Loucy (cell line): Measurements from ENCODE around the gene NKX2-8.

Experiments
- EZH2phosphoT487 ChIP-seq: fragments of 200-600 bp; IDR thresholded peaks from 2 replicates; pipeline ENCODE4 v1.6.1; 2018; ENCODE audit warnings: antibody characterized with exemption, mild to moderate bottlenecking, moderate library complexity, borderline replicate concordance
- TF ChIP-seq, protein P1 (sequence below): fragments of 200-600 bp; sonication (generic); conservative IDR thresholded peaks from 2 replicates; pipeline ENCODE4 v1.5.1; 2014; ENCODE audit warnings: mild to moderate bottlenecking, antibody characterized with exemption, low read length

DNA sequence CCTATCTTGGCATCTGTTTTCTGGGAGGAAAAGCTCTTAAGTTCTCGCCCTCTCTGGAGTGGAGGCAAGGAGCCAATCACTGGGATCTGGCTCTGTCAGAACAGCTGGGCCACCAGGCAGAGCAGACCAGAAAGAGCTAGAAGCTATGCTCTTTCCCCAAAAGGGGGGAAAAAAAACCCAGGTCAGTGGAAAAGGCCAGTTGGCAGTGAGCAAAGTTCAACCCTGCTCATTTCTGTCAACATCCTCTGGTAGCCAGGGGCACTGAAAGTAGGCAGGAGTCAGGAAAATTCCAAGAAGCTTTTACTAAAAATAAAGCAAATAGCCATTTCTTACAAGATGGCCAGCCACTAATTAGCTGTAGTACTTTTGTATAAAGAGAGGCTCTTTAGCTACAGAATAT, 42.6 kb upstream of the NKX2-8 start:
- TF ChIP-seq, protein P1, sequence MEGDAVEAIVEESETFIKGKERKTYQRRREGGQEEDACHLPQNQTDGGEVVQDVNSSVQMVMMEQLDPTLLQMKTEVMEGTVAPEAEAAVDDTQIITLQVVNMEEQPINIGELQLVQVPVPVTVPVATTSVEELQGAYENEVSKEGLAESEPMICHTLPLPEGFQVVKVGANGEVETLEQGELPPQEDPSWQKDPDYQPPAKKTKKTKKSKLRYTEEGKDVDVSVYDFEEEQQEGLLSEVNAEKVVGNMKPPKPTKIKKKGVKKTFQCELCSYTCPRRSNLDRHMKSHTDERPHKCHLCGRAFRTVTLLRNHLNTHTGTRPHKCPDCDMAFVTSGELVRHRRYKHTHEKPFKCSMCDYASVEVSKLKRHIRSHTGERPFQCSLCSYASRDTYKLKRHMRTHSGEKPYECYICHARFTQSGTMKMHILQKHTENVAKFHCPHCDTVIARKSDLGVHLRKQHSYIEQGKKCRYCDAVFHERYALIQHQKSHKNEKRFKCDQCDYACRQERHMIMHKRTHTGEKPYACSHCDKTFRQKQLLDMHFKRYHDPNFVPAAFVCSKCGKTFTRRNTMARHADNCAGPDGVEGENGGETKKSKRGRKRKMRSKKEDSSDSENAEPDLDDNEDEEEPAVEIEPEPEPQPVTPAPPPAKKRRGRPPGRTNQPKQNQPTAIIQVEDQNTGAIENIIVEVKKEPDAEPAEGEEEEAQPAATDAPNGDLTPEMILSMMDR: no peak
- TF ChIP-seq EZH2phosphoT487: no peak
